Lung (tissue), 12 donors: ENCODE data around the gene BPIFB6. TPM values are rescaled to one million over a fixed set of nuclear protein-coding genes. Genes with fewer than 3 reads are reported as not detected.

Experiments used
- ATAC-seq: fragments of 200-7000 bp; cut with Tn5 transposase; one replicate; pipeline ENCODE4 v1.9.1; 2020; ENCODE audit warnings: moderate number of reproducible peaks; ENCODE audit not compliant: insufficient read depth, low FRiP score
- DNase-seq, 3 donors: peaks; one replicate each; pipeline ENCODE4 v3.0.0-alpha.2; 2013 to 2017
- H3K27ac ChIP-seq, 2 donors: one replicate each; pipeline ENCODE4 v1.5.1; 2013; ENCODE audit warnings: mild to moderate bottlenecking in 2 of 2, moderate library complexity in 2 of 2, control low read depth in 1 of 2, inconsistent platforms in 1 of 2, low read depth in 1 of 2, low read length in 1 of 2
- H3K27me3 ChIP-seq, 3 donors: one replicate each; pipeline ENCODE4 v1.5.1; 2013; ENCODE audit warnings: low read length in 2 of 3; ENCODE audit not compliant: control insufficient read depth in 3 of 3, insufficient read depth in 3 of 3
- H3K36me3 ChIP-seq, 4 donors: one replicate each; pipeline ENCODE4 v1.5.1; 2013; ENCODE audit warnings: low read length in 4 of 4, mild to moderate bottlenecking in 1 of 4, moderate library complexity in 1 of 4; ENCODE audit not compliant: control insufficient read depth in 4 of 4, insufficient read depth in 4 of 4
- H3K4me1 ChIP-seq, 5 donors: one replicate each; pipeline ENCODE4 v1.5.1; 2013; ENCODE audit warnings: low read length in 5 of 5, mild to moderate bottlenecking in 2 of 5, moderate library complexity in 1 of 5; ENCODE audit not compliant: control insufficient read depth in 5 of 5, insufficient read depth in 5 of 5
- H3K4me3 ChIP-seq: one replicate; pipeline ENCODE4 v1.5.1; 2013; ENCODE audit warnings: mild to moderate bottlenecking, control low read depth, moderate library complexity
- H3K9ac ChIP-seq, 2 donors: one replicate each; pipeline ENCODE4 v1.5.1; 2013; ENCODE audit warnings: low read length in 2 of 2, control low read depth in 1 of 2; ENCODE audit not compliant: insufficient read depth in 1 of 2
- H3K9me3 ChIP-seq, 4 donors: one replicate each; pipeline ENCODE4 v1.5.1; 2013; ENCODE audit warnings: low read length in 3 of 4, mild to moderate bottlenecking in 1 of 4, moderate library complexity in 1 of 4; ENCODE audit not compliant: control insufficient read depth in 4 of 4, insufficient read depth in 3 of 4
- CTCF ChIP-seq: IDR thresholded peaks from 2 replicates; pipeline ENCODE4 v1.5.1; 2012; ENCODE audit warnings: mild to moderate bottlenecking; ENCODE audit errors: control extremely low read depth, extremely low read depth
- WGBS, 2 donors: extraction: QIAGEN DNeasy Blood & Tissue Kit; methylation state at CpG; one replicate each; pipeline ENCODE4 v1.1.7; 2013; 5-methylcytosine and 5-hydroxymethylcytosine counted together
- polyA plus RNA-seq, 2 donors: library from polyadenylated mRNA; stranded (reverse); fragments of 200-250 nt; gene quantifications; one replicate each; pipeline ENCODE4 v1.2.1, GENCODE V29; 2013
- total RNA-seq, 2 donors: library from RNA; depleted of rRNA in 1 of 2; stranded (reverse); fragments of >200 nt in 1 of 2; gene quantifications; one replicate each; pipeline ENCODE4 v1.2.1, GENCODE V29; 2014 to 2021
- donor health status: control.
- donor health status: control.
- donor health status: Bipolar disorder and iron deficiency.
- donor health status: healthy.
- donor health status: DM: yes; HTN: yes; CAD: no.

BPIFB6 gene
- total and polyA plus RNA-seq, 4 donors, result not detected

DNA sequence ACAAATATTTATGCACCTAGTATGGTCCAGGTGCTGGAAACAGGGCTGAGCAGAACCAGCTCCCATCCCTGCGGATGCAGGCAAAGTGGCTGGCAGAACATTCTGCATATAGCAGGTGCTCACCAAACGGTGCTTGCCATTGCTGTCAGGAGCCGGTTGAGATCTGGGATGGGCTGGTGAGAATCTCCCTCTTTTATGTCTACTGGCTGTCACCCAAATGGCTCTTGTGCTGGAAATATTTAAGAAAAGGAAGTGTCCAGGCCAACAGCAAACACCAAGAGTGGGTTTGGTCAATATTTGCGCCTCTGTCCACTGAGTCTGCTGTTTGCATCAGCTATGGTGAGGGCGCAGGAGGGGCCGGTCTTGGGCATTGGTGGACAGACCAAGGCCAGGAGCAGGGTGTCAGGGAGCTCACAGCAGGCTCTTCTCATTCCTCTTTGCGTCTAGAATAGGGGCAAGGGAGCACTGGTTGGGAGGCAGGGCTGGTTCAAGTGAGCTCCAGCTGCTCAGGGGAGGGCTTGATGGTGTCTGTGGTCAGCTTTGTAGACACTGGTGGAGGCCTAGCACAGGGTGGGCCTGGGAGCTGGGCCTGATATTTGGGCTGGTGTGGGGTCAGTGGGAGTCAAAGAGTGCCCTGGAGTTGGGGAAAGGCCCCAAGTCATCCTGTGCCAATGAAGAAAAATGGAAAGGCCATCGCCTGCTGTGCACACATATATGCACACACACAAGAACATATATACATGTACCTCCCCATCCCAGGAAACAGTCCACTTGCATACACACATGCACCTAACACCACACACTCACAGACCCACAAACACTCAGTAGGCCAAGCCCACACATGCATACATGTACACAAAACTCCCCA lies 25.3 kb upstream of the BPIFB6 start:
- ATAC-seq, result no peak
- no peaks in the 10 kb centered on the region for H3K4me1 ChIP-seq
- DNase-seq, result no peak
- TF ChIP-seq CTCF, result no peak
- no peak overlapping the region for H3K9ac ChIP-seq
- H3K36me3 ChIP-seq, result no peaks in the 10 kb centered on the region
- peaks cover 0 to 3% (median 0%) of the 10 kb centered on the region in 3 donors for H3K27me3 ChIP-seq
- WGBS, 2 donors, result 80 to 83% methylated on average over 8 of the region's 8 CpGs
- H3K4me3 ChIP-seq, result no peak overlapping the region
- H3K9me3 ChIP-seq, result peaks cover 0 to 6% (median 2%) of the 10 kb centered on the region in 4 donors
- H3K27ac ChIP-seq, result no peak overlapping the region

DNA sequence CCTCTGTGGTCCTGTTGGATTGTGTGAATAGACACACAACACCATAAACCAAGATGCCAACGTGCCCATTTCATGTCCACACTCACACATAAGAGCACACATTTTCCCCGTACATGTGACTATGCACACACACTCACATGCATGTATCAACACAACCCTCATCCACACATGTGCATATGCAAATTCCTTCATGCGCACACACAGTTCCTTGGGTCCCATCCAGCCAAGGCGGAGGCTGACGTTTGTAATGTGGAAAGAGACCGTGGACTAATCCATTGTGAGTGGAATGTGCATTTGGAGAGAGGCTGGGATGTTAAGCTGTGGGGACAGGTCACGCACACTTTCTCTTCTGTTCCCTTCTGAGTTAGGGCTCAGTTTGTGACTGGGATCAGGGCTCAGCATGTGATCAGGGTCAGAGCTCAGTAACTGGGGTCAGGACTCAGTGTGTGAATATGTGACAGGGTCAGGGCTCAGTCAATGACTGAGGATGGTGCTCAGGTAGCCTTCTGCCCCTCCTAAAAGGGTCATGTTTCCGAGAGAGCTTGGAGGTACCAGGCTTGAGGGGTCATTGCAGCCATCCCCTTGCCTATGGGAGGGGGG lies 24.6 kb upstream of the BPIFB6 start:
- no peak overlapping the region for H3K9ac ChIP-seq
- H3K27me3 ChIP-seq, result peaks cover 0 to 2% (median 0%) of the 10 kb centered on the region in 3 donors
- H3K9me3 ChIP-seq, result peaks cover 0 to 6% (median 2%) of the 10 kb centered on the region in 4 donors
- no peak overlapping the region for H3K27ac ChIP-seq
- WGBS, 2 donors, result 86 to 93% methylated on average over 8 of the region's 8 CpGs
- no peaks in the 10 kb centered on the region for H3K36me3 ChIP-seq
- no peak for TF ChIP-seq CTCF
- H3K4me1 ChIP-seq, result no peaks in the 10 kb centered on the region
- no peak for ATAC-seq
- H3K4me3 ChIP-seq, result no peak overlapping the region
- no peak for DNase-seq

GRCh38 chr20:33007376-33008335 lies 23.8 kb upstream of the BPIFB6 start, which contains the start of gene BPIFB2:
TSS of gene BPIFB2 (plus strand) at chr20:33007704. CDS start at chr20:33008575, 871 bp downstream.
- Histone ChIP-seq H3K4me1 (no peaks in the 10 kb centered on the region), H3K9ac (no peak within 1 kb of the TSS), H3K27ac (no peak within 1 kb of the TSS), H3K36me3 (no peaks in the 10 kb centered on the region), H3K4me3 (no peak within 1 kb of the TSS), H3K27me3 (no peaks in the 10 kb centered on the region), H3K9me3 (peaks cover 0 to 6% (median 1%) of the 10 kb centered on the region in 4 donors)
- DNase-seq (no peak), ATAC-seq (no peak)
- TF ChIP-seq CTCF, result no peak
- WGBS, 2 donors, result 89 to 90% methylated on average over 11 of the region's 11 CpGs
